Measurements from ENCODE around the gene KCTD11.

Gene KCTD11

GRCh38 chr17:7313890-7314718 is 37.9 kb upstream of the KCTD11 start:
- no peak for DNase-seq (ENCODE audit: low spot score)
- Histone ChIP-seq H3K4me3 (ENCODE audit: low read length in 2 of 2) (peak overlapping the region; percentile 60 to 92), H3K9ac (ENCODE audit: low read depth, low read length, poor library complexity) (peak overlapping the region; percentile 91), H3K27me3 (ENCODE audit: control insufficient read depth in 3 of 3, insufficient read depth in 3 of 3, low read depth in 1 of 3, low read length in 3 of 3) (no peaks in the 10 kb centered on the region), H2BK15ac (ENCODE audit: low read length) (no peak overlapping the region), H3K4me2 (ENCODE audit: insufficient read depth, low read length, poor library complexity, severe bottlenecking) (peak overlapping the region; percentile 93), H2AK5ac (ENCODE audit: low read depth, low read length) (no peak overlapping the region), H3K4me1 (ENCODE audit: control insufficient read depth in 2 of 2, insufficient read depth in 1 of 2, low read depth in 1 of 2, low read length in 2 of 2) (peaks cover 8 to 16% of the 10 kb centered on the region in 2 donors), H3K27ac (replicated peaks; ENCODE audit: low read length) (no peak overlapping the region), H4K8ac (ENCODE audit: low read depth, low read length) (no peak overlapping the region), H2AFZ (ENCODE audit: low read length) (no peak overlapping the region), H2BK120ac (ENCODE audit: low read depth, low read length) (peak overlapping the region; percentile 78), H3K23ac (ENCODE audit: low read depth, low read length, poor library complexity) (no peak overlapping the region), H2BK5ac (ENCODE audit: low read length) (no peak overlapping the region), H3K18ac (ENCODE audit: low read length) (no peak overlapping the region), H3K36me3 (replicated peaks in 1 of 2; ENCODE audit: control insufficient read depth in 2 of 2, insufficient read depth in 2 of 2, low read length in 2 of 2) (peaks cover 68 to 85% of the 10 kb centered on the region in 2 donors), H3K9me3 (replicated peaks in 1 of 2; ENCODE audit: control insufficient read depth in 2 of 2, insufficient read depth in 1 of 2, low read depth in 1 of 2, low read length in 2 of 2) (no peaks in the 10 kb centered on the region), H3K79me1 (ENCODE audit: low read depth, low read length) (peaks cover 7% of the 10 kb centered on the region), H3K14ac (ENCODE audit: low read length) (no peak overlapping the region), H2BK12ac (ENCODE audit: low read length) (no peak overlapping the region), H3K4ac (ENCODE audit: low read length) (no peak overlapping the region), H4K91ac (ENCODE audit: low read depth, low read length, poor library complexity) (no peak overlapping the region)
- WGBS, 2 donors (ENCODE audit: extremely low coverage in 2 of 2, insufficient read length in 2 of 2, insufficient replicate concordance in 1 of 2): no CpG with 5 or more reads among the region's 9 CpGs

DNA sequence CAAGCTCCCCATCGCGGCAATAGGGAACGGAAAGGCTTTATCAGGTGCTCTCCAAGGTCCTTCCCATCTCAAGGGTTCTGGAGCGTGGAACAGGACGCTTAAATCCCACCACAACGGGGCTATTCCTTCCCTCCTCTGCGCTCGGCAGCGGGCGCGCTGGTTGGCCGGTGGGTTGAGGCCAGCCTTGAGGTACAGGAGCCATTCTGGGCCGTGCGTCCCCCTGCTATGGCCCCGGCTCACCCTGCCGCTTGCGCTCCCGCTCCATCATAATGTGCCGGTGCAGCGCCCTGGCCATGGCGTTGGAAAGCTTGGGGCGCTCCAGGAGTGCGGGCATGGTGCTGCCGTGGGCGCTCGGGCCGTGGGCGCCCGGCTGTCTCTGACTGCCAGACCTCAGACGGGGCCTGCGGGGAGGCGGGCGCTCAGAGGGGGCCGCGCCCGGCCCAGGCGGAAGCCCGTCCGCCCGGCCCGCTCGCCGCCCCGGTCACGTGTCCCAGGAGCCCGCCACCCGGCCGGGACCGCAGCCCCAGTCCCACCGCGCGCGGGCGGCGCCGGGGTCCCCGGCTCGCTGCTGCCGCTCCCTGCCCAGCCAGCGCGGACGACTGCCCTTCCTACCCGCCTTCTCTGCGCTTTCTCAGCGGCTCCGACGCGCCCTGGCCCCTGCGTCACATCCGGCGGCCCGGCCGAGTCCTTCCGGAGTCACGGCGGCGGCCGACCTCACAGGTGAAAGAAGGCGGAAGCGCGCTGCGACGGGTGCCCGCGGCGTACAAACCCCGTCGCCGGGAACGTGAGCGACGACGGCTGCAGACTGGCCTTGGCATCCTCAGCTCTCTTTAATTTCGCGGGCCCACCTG is 37.0 kb upstream of the KCTD11 start, which contains the start of gene GPS2:
GPS2 (minus strand) TSS at position 642 of the 851 bp plus-strand sequence; CDS start at position 334, 308 bp downstream.
- peaks cover 62 to 78% of the 10 kb centered on the region in 2 donors for H3K36me3 ChIP-seq (replicated peaks in 1 of 2; ENCODE audit: control insufficient read depth in 2 of 2, insufficient read depth in 2 of 2, low read length in 2 of 2)
- DNase-seq (ENCODE audit: low spot score): peak; percentile 78

DNA sequence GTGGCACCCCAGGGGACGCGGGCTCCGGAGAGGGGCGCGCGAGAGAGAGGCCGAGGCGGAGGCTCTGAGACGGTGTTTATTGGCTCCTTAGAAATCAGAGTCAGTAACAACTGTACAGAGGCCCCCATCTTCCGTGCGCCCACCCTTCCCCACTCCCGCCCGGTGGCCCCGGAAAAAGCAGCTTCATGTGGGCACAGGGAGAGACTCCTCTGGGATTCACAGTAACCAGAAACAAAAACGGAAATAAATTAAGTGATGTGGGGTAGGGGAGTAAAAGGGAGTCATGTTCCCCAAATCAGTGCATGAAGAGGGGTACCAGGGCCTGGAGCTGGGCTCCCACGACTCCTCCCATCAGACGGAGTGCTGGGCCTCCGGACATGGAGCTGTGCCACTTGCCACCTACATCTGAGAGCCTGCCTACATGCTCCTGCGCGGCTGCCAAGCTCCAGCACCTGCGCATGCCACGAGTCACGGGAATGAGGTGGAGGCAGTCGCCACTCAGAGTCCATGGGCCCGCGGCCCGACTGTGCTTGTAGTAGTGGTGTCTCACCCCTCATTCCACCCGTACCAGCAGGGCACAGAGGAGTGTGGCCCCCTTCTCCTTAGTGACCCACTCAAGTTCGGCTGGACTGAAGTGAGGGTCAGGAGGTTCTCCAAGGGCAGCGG is 36.3 kb upstream of the KCTD11 start:
- Histone ChIP-seq H3K9ac (ENCODE audit: low read depth, low read length, poor library complexity) (peak overlapping the region; percentile 89), H3K18ac (ENCODE audit: low read length) (peak overlapping the region; percentile 95), H3K23ac (ENCODE audit: low read depth, low read length, poor library complexity) (peak overlapping the region; percentile 94), H3K27me3 (ENCODE audit: control insufficient read depth in 3 of 3, insufficient read depth in 3 of 3, low read depth in 1 of 3, low read length in 3 of 3) (no peaks in the 10 kb centered on the region), H4K8ac (ENCODE audit: low read depth, low read length) (peak overlapping the region; percentile 95), H3K4me1 (ENCODE audit: control insufficient read depth in 2 of 2, insufficient read depth in 1 of 2, low read depth in 1 of 2, low read length in 2 of 2) (peaks cover 6 to 13% of the 10 kb centered on the region in 2 donors), H3K4ac (ENCODE audit: low read length) (no peak overlapping the region), H2AK5ac (ENCODE audit: low read depth, low read length) (peak overlapping the region; percentile 87), H3K14ac (ENCODE audit: low read length) (no peak overlapping the region), H2AFZ (ENCODE audit: low read length) (peak overlapping the region; percentile 95), H2BK12ac (ENCODE audit: low read length) (peak overlapping the region; percentile 69), H3K79me1 (ENCODE audit: low read depth, low read length) (peaks cover 7% of the 10 kb centered on the region), H2BK5ac (ENCODE audit: low read length) (peak overlapping the region; percentile 85), H2BK120ac (ENCODE audit: low read depth, low read length) (no peak overlapping the region), H3K27ac (replicated peaks; ENCODE audit: low read length) (peak overlapping the region; percentile 68), H3K36me3 (replicated peaks in 1 of 2; ENCODE audit: control insufficient read depth in 2 of 2, insufficient read depth in 2 of 2, low read length in 2 of 2) (peaks cover 59 to 78% of the 10 kb centered on the region in 2 donors), H2BK15ac (ENCODE audit: low read length) (no peak overlapping the region), H3K4me3 (ENCODE audit: low read length in 2 of 2) (peak overlapping the region; percentile 60 to 92), H3K4me2 (ENCODE audit: insufficient read depth, low read length, poor library complexity, severe bottlenecking) (peak overlapping the region; percentile 87), H3K9me3 (replicated peaks in 1 of 2; ENCODE audit: control insufficient read depth in 2 of 2, insufficient read depth in 1 of 2, low read depth in 1 of 2, low read length in 2 of 2) (no peaks in the 10 kb centered on the region), H4K91ac (ENCODE audit: low read depth, low read length, poor library complexity) (no peak overlapping the region)
- DNase-seq (ENCODE audit: low spot score): no peak
- WGBS, 2 donors (ENCODE audit: extremely low coverage in 2 of 2, insufficient read length in 2 of 2, insufficient replicate concordance in 1 of 2): no CpG with 5 or more reads among the region's 30 CpGs

More for the DNA sequence above, 37.0 kb upstream of the KCTD11 start, which contains the start of gene GPS2:
- peak within 1 kb of the TSS; percentile 78 for H2BK120ac ChIP-seq (ENCODE audit: low read depth, low read length)
- H3K9me3 ChIP-seq (replicated peaks in 1 of 2; ENCODE audit: control insufficient read depth in 2 of 2, insufficient read depth in 1 of 2, low read depth in 1 of 2, low read length in 2 of 2): no peaks in the 10 kb centered on the region
- peaks cover 6 to 13% of the 10 kb centered on the region in 2 donors for H3K4me1 ChIP-seq (ENCODE audit: control insufficient read depth in 2 of 2, insufficient read depth in 1 of 2, low read depth in 1 of 2, low read length in 2 of 2)
- no peaks in the 10 kb centered on the region for H3K27me3 ChIP-seq (ENCODE audit: control insufficient read depth in 3 of 3, insufficient read depth in 3 of 3, low read depth in 1 of 3, low read length in 3 of 3)
- H3K14ac ChIP-seq (ENCODE audit: low read length): no peak within 1 kb of the TSS
- peak within 1 kb of the TSS; percentile 69 for H2BK12ac ChIP-seq (ENCODE audit: low read length)
- H3K23ac ChIP-seq (ENCODE audit: low read depth, low read length, poor library complexity): peak within 1 kb of the TSS; percentile 94
- no peak within 1 kb of the TSS for H4K91ac ChIP-seq (ENCODE audit: low read depth, low read length, poor library complexity)
- H3K18ac ChIP-seq (ENCODE audit: low read length): peak within 1 kb of the TSS; percentile 95
- H3K4ac ChIP-seq (ENCODE audit: low read length): peak within 1 kb of the TSS; percentile 39
- H2AK5ac ChIP-seq (ENCODE audit: low read depth, low read length): peak within 1 kb of the TSS; percentile 87
- peak within 1 kb of the TSS; percentile 95 for H2AFZ ChIP-seq (ENCODE audit: low read length)
- H3K4me2 ChIP-seq (ENCODE audit: insufficient read depth, low read length, poor library complexity, severe bottlenecking): peak within 1 kb of the TSS; percentile 93
- H2BK15ac ChIP-seq (ENCODE audit: low read length): no peak within 1 kb of the TSS
- peak within 1 kb of the TSS; percentile 85 for H2BK5ac ChIP-seq (ENCODE audit: low read length)
- peak within 1 kb of the TSS; percentile 95 for H4K8ac ChIP-seq (ENCODE audit: low read depth, low read length)
- H3K27ac ChIP-seq (replicated peaks; ENCODE audit: low read length): peak within 1 kb of the TSS; percentile 80
- H3K79me1 ChIP-seq (ENCODE audit: low read depth, low read length): peaks cover 7% of the 10 kb centered on the region
- no CpG with 5 or more reads among the region's 95 CpGs for WGBS, 2 donors (ENCODE audit: extremely low coverage in 2 of 2, insufficient read length in 2 of 2, insufficient replicate concordance in 1 of 2)
- peak within 1 kb of the TSS; percentile 91 for H3K9ac ChIP-seq (ENCODE audit: low read depth, low read length, poor library complexity)
- H3K4me3 ChIP-seq (ENCODE audit: low read length in 2 of 2): peak within 1 kb of the TSS; percentile 60 to 92
